NCI-H2196 (cell line): Measurements from ENCODE around the gene GALNT10.

ENCODE experiments used
- DNase-seq: peaks from one replicate; lab custom pipeline; 2025; ENCODE audit not compliant: unreplicated experiment; lab: John Stamatoyannopoulos, UW

Gene GALNT10

DNA sequence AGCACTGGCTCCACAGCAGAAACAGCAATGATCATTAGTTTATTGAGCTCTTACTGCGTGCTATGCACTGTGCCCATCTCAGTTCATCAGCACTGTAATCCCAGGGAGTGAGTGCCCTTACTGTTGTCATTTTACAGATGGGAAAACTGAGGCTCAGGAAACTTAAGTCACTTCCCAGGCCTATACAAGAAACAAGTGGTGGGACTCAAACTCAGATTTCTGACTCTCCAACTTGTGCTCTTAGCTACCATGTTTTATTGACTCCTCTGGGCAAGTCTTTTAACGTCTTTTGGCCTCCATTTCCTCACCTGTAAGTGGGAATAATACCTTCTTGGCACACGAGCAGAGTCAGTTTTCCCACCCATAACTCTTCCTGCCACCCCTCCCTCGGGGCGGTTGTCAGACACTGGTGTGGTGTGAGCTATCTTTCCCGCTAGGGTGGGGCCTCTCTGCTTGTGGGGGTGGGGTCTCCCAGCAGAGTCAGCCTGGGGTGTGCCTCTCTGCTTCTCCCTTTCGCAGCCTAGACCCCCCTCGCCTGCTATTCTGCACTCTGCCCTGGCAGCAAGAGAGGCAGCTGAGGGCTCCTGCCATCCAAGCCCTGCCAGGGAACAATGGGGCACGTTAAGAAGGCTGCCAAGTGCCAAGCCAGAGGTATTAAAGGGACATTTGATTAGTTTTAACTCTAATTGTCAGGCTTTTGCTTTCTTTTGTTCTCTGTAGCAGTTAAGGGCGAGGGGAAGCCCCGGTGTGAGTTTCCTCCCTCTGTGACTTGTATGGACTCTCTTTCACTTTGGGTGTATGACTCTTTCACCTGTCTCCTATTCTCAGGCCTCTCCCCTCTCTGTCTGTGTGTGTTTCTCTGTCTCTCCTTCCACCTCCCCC is 12.1 kb downstream of the GALNT10 start:
- peak; percentile 54 for DNase-seq

DNA sequence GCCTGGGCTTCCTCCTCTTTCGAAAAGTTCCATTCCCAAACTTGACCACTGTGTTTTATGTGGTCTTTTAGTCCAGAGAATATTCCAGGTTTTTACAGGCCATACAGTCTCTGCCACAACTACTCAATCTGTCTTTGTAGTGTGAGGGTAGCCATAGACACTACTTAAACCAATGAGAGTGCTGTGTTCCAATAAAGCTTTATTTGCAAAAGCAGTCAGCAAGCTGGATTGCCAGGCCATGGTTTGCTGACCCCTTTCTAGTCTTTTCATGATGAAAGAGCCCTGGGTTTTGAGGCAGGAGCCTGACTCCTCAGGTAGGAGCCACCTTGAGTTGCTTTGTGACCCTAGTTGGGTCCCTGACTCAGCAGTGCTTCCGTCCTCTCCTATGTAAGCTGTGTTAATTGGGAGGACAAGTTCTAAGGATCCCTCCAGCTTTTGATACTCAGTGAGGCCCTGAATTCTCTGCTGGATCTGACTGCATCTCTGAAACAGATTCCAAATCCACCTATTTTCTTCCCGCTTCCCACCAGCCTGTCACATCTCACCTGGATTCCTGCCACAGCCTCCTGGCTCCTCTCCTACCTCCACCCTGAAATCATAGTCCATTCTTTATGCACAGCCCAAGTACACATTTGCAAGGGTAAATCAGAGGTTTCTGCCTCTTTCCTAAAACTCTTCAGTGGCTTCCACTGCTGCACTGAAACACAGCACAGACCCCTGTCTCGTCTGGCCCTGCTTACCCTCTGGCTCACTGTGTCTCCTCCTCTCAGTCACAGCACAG is 13.5 kb downstream of the GALNT10 start:
- no peak for DNase-seq

DNA sequence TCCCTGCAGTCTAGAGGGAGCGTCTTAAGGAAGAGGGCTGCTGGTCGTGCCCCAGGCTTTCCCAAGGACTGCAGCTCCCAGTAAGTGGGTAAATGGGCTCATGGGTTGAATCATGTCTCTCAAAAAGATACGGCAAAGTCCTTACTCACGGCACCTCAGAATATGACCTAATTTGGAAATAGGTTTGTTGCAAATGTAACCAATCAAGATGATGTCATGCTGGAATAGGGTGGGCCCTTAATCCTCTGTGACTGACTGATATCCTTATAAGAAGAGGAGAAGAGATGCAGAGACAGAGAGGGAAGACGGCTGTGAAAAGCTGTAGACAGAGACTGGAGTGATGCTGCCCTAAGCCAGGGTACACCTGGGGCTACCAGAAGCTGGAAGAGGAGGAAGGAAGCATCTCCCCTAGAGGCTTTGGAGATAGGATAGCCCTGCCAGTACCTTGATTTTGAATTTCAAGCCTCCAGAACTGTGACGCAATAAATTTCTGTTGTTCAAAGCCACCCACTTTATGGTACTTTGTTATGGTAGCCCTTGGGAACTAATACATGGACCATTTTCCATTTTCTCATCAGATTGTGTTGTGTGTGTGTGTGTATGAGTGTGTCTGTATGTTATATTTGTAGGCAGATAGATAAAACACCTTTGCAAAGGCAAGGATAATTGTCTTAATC is 15.0 kb downstream of the GALNT10 start:
- DNase-seq = no peak

DNA sequence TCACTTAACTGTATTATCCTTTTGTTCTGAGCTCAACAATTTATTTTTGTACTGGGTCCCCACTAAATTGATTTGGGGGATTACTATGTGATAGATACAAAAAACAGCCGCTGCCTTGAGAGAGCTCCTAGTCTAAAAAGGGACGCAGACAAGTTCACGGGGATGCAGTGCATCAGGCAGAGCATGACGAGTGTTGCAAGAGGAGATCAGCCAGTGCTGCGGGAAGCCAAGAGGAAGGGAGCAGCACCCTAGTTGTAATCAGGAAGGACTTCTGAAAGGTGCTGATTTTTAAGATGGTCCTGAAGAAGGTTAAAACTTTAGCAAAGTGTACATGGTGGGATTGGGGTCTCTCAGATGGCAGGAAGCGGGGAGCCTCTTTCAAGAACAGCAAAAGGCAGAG is 15.8 kb downstream of the GALNT10 start:
- DNase-seq = no peak

DNA sequence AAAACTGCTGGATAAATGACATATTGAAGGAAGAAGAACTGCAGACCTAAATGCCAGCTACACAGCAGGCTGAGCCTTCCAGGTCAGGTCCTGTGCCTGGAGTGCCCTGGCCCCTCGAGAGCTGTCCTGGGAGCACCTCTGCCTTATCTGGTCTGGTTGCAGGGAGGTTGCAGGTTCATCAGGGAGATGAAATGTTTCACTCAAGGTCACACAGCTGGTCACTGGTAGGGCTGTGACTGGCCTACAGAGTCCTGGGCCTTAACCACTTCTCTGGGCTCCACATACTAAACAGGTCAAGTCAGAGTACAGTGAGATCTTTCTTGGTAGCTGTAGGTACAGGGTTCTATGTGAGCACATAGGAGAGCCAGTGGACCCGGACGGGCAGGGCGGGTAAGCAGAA is 16.7 kb downstream of the GALNT10 start:
- DNase-seq = no peak

DNA sequence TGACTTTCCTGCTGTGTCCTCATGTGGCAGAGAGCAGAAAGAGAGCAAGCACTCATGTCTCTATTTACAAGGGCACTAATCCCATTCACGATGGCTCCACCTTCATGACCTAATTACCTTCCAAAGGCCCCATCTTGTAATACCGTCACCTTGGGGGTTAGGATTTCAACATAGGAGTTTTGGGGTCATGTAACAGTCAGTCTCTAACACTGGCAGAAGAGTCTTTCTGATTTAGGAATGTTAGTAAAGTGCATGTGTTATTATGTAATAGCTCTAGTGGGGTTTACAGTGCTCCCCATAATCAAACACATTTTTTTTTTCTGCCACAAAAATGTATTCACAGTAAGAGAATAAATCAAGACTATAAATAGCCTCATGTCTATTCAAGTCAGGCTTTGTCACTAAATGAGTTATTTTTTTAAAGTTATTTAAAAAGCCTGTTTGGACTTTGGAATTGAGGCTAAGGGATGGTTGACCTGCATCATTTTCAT is 19.1 kb downstream of the GALNT10 start:
- DNase-seq = no peak

DNA sequence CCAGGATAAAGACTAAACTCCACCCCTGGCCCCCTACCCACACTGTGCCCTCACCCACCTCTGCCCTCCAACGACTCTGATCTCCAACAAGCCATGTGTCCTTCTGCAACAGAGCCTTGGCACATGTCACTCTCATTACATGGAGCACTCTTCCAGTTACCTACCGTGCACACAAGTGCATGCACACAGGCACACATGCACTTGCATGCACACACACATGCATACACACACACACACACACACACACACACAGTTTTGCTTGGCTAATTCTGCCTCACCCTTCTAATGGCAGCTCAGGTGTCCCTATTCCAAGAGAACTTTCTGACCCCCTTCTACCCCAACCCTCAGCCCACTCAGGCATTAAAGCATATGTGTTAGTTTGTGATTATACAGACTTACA is 19.6 kb downstream of the GALNT10 start:
- no peak for DNase-seq

DNA sequence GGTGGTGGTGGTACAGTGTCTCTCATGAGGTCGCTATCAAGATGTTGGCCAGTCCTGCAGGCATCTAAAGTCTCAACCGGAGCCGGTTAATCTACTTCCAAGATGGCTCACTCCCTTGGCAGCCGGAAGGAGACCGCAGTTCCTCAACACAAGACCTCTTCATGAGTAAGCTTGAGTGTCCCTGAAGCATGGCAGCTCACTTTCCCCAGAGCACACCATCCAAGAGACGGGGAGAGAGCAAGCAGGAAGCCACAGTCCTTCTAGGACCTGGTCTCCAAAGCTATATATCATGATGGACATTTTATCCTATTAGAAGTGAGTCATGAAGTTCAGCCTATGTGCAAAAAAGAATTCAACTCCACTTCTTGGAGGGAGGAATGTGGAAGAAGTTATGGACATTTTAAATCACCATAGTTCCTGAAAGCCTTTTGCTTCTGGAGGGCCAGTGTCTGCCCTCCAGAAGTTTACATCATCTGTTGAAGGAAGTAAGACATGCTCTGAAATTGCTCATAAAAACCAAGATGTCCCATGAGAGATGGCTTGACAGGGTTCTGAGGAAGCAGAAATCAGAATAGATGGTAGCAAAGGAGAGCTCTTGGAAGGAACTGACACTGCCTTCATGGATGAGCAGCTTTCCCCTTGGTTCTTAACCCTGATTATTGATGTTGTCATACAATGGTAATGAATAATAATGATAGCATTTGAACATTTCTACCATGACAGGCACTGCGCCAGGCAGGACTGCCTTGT is 21.3 kb downstream of the GALNT10 start:
- no peak for DNase-seq

DNA sequence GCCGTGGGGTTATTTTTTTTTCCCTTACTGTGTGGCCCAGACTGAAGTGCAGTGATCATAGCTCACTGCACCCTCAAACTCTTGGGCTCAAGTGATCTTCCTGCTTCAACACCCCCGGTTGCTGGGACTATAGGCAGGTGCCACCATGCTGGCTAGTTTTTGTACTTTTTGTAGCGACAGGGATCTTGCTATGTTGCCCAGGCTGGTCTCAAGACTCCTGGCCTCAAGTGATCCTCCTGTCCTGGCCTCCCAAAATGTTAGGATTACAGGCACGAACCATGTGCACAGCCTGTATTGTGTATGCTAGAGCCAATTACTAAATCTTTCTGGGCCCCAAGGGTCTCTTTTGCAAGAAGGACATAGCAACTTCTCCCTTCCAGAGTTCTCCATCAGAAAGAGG is 23.1 kb downstream of the GALNT10 start:
- no peak for DNase-seq

DNA sequence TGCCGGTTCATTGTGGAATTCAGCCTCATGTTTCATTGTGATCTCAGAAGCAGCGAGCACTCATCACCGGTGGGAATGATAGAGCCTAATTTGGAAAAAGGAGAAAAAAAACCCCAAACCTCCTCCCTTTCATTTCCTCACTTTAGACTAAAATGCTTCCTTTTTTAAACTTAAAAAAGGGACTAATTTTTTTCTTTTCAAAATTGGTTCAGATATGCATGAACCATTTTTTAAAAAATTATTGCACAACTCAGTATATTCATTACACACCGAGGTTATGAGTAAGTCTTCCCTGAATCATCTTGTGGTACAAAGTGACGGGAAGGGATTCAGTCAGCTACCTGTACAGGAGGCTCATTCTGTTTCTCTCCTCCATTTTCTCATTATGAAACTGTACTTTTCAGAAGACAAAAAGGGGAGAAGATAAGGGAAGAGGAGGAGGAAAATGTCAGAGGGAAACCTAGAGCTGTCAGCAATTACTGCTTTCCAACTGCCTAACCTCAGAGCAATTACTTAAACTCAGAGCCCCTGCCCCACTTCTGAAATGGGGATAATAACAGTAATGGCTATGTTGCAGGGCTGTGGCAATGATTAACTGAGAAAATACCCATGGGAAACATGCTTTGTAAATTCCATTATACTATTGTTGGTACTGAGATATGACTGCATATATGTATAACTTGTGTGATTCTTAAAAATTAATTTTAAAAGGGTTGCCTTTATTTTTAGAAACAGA is 24.0 kb downstream of the GALNT10 start:
- no peak for DNase-seq

DNA sequence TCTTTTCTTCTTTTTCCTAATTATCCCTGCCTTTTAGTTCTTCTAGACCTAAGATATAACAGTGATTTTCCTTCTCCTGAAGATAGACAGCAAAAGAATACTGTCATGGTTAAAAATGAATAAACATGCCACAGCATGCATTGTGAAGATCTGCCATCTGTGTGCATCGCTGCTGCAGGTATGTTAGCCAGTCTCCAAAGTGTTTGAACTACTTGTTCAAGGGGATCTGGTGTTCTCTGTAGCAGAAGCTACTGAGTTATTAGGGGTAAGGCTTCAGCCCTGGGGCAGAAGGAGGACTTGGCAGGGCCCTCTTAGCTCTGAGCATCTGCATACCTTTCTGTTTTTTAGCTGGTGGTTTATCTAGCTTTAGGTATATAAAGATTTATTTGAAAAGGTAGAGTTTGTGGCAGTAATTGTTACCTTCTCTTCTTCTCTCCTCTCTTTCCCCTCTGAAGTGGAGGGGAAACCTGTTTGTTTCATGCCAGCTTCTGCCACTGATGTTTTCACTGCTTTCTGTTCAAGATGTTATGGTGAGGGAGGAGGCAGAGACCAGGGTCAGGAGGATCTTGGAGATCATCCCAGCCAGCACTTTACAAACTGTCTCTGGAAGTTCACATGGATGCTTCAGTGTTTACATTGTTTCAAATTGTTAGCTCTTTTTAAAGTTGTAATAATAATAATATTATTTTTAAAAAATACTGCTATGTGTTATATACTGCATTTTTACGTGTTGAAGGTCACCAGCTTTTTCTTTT is 25.2 kb downstream of the GALNT10 start:
- DNase-seq = no peak

DNA sequence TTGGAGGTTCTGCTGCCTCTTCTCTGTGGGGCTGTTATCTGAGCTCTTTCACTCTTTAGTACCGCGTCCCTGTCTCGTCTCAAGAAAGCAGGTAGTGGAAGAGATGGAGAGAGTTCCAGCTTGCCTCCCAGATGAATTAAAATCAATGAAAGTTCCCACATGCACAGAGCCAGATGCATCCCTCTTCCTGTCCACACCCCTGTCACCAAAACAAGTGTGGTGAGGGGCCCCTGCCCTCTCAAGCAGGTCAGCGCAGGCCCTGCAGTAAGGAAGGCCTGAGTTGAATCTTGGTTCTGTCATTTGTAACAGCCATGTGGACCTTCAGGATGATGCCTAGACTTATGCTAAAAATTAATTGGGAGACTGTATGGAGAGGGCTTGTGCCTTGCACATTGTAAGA is 26.9 kb downstream of the GALNT10 start:
- DNase-seq = no peak

DNA sequence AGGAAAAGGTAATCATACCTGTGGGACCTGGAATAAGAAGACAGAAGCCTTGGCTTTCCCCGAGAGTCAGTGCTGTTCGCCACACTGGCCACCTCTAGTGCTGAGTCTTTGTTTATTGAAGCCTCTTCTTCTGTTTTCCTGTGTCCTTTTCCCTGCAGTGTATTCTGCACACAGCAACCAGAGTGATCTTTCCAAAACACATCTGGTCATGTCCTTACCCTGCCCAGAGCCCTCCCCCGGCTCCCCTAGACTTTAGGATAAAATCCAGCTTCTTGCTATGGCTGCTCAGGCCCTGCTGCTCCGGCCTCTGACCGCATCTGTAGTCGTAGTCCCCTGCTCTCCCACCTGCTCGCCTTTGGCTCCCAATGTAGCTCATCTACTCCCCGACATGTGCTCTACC is 28.3 kb downstream of the GALNT10 start:
- DNase-seq = no peak

DNA sequence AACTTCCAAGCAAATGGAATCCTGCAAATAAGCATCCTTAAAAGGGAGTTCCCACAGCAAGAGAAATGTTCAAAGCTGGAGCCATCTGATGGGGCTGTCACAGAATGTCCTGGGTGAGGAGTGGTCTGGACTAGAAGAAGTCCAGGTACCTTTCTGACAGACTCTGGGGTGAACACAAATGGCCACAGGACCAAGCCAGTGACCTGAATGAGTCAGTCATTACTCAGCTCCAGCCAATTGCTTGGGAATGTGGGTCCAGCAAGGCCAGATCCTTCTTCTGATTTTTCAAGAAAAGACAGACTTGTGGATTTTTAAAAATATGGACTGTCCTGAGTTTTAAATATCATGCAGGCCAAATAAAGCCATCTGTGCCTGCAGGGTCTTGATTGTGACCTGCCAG is 30.1 kb downstream of the GALNT10 start:
- DNase-seq = no peak

DNA sequence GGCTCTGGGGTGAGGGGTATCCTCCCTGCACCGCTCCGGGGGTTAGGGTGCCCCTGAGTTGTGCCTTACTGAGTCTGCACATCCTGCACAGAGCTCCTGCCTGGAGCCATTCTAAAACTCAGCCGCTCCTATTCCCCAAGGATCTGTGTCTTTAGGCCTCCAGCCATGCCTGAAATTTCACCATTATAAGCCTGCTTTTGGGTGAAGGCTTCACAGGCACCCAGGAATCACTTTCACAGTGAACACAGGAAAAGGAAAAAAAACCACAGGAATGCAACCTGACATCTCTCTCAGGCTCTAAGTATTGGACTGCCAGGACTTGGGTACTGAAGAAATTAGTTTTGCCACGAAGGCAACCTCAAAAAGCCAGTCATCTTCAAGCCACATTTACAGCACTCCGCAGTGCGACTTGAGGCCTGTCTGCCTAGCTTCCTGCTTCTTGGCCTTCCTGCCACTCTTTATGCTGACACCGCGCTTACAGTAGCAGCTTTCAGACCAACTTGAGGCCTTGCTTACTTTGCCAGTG is 30.9 kb downstream of the GALNT10 start:
- no peak for DNase-seq

DNA sequence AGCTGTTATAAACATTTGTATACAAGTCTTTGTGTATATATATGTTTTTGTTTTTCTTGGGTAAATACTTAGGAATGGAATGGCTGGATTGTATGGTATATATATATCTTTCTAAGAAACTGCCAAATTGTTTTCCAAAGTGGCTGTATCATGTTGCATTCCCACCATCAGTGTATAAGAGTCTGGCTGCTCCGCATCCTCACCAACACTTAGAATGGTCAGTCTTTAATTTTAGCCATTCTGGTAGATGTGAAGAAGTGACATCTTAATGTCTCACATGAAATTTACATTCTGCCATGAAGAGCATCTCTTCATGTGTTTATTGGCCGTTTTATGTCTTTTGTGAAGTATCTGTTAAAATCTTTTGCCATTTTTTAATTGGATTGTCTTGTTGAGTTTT is 31.9 kb downstream of the GALNT10 start:
- no peak for DNase-seq

DNA sequence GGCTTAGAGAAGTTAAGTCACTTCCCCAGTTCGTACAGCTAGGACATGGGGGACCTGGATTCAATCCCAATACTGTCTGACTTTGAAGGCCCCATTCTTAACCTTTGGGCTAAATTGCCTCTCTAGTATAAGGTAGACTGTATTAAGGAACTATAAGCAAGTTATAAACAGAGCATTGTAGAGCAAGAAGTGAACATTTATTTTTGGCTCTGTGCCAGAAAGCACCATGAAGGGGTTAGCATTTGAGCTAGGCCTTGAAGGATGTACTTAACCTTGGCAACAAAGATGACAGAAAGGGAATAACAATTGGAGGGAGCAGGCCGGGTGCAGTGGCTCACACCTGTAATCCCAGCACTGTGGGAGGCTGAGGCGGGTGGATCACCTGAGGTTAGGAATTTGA is 32.8 kb downstream of the GALNT10 start:
- no peak for DNase-seq

DNA sequence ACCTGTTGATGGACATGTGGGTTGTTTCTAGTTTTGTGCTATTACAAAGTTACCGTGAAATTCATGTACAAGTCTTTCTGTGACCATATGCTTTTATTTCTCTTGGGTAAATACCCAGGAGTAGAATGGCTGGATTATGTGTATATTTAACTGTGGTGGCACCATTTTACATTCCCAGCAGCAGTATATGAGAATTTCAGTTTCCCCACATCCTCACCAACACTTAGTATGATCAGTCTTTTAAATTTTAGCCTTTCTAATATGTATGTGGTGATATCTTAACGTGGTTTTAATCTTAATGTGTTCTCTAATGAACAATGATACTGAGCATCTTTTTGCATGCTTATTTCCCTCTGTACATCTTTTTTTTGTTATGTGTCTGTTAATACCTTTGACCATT is 36.6 kb downstream of the GALNT10 start:
- DNase-seq = no peak

DNA sequence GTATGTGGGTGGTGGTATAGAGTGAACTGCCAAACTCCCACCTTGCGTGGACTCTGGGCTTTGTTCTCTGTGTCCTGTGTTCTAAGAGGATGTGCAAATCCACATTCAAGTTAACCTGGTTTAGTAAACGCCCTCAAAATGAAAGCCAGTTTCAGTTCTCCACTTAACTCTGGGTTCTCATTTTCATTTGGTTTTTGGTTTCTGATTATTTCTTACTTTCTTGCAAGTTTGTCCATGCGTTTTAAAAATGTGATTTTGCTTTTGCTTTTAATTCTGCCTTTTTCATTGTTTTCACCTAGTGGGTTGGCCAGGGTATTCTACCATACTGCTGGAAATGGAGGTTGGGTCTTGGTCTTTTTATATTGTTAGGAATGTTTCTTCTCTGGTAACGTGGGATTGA is 38.2 kb downstream of the GALNT10 start:
- DNase-seq = no peak
